Putamen (tissue), 1 donor: ENCODE measurements around the gene CASP1.
"Not testable (repeated sequence)": the region's sequence is repeated elsewhere in the genome, so short reads cannot be mapped to it uniquely, and the experiment has no call there.

Experiments
- DNase-seq: peaks from one replicate; pipeline ENCODE4 v3.0.0-alpha.2; 2016; ENCODE audit warnings: low spot score

Gene CASP1

DNA sequence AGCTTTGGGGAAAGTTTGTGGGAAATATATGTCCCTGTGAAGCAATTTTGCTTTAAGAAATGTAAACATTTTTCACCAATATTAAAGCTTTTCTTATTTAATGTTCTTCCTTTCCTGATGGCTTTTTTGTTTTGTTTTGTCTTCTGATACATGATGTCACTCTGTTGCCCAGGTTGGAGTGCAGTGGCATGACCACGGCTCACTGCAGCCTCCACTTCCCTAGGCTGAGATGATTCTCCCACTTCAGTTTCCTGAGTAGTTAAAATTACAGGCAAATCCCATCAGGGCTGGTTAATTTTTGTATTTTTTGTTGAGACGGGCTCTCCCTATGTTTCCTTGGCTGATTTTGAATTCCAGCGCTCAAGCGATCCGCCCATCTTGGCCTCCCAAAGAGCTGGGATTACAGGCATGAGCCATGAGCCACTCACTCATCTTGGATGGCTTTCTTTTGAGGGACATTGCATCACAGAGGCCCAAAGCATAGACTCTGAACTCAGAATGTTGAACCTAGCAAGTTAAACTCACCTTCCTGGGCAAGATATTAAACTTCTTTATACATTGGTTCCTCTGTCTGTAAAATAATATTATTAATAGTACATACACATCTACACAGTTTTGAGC lies 10.8 kb upstream of the CASP1 start:
- DNase-seq, result no peak

- DNase-seq, result peak; percentile 15
These were observed 9.9 kb upstream of the CASP1 start, which contains the start of gene CARD16 for GRCh38 chr11:105044557-105045524. Gene CARD16 (minus strand): TSS chr11:105045335. CDS start chr11:105045297, 38 bp downstream.

GRCh38 chr11:105042178-105042577 lies 7.2 kb upstream of the CASP1 start:
- no peak for DNase-seq

DNA sequence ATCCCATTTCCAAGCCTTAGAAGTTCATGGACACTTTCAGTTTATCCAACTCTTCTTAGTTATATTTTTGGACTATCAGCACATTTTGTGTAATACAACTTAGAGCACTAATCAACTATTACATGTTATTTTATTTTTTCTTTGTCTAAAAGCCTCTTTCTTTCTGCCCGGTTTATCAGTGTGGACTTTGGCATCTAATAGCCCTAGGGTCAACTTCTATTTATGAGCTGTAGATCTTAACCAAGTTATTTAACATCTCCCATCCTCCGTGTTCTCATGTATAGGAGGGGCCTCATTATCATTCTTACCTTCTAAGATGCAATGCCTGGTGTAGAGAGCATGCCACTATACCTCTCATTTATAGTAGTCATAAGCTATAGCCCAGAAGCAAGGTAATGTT lies 5.8 kb upstream of the CASP1 start:
- no peak for DNase-seq

GRCh38 chr11:105034388-105034787 lies 556 bp downstream of the CASP1 start:
- DNase-seq, result not testable (repeated sequence)

GRCh38 chr11:105033781-105034180 lies 1.2 kb downstream of the CASP1 start:
- DNase-seq, result no peak

- DNase-seq, result no peak
These were observed 1.6 kb downstream of the CASP1 start for GRCh38 chr11:105033343-105033742.

DNA sequence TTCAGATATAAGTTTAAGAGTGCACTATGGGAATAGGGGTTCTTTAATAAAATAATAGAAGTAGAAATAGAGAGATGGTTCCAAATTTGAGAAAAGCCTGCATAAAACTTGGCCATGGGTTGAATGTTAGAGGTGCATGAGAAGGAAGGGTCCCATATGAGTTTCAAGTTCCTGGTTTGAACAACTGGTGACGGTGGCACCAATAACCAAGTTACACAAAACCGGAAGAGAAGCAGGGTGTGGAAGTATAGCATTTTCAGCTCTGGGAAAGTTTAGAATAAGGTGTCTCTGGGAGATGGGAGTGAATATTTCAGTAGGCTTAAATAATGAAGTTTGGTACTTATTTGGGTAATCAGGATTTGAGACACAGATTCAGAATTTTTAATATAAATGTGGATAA lies 2.4 kb downstream of the CASP1 start:
- no peak for DNase-seq

DNA sequence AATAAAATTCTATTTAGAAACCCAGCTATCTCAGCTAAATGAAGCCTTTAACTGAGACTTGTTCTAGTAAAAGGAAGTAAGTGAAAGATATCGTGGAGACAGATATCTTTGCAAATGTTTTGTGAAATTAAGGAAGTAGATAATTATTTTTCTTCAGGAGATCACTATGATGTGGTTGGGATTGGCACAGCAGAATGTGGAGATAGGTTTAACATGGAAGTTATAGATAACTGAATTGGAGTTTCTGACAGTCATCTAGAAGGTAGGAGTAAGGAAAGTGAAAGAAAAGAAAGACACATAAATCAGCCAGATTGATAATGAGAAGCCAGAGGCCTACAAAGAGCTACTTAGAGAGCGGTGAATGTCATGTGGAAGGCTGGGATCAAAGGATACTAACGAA lies 7.3 kb downstream of the CASP1 start:
- no peak for DNase-seq

GRCh38 chr11:105024394-105024793 lies 10.6 kb downstream of the CASP1 start:
- DNase-seq, result no peak

DNA sequence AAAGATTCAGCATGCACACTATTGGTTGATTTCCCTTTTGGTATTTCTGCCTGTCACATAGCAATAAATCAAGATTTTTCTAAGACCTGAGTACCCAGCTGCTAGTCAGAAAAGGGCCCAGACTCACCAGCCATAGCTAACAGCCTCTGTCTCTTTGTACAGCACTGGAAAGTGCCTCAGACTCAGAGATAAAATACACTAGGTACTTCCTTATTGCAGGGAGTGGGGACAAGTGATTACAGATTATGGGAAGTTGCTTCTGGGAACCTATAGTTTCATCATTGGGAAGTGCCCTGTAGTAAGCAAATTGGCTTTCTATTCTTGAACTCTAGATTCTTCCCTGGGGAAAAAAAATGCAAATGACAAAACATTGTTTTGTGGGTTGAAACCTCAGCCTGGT lies 11.9 kb downstream of the CASP1 start, which contains the start of gene CASP5:
CASP5 (minus strand) TSS at position 166 of the 400 bp plus-strand sequence; CDS start at position 134, 32 bp downstream.
- no peak for DNase-seq

DNA sequence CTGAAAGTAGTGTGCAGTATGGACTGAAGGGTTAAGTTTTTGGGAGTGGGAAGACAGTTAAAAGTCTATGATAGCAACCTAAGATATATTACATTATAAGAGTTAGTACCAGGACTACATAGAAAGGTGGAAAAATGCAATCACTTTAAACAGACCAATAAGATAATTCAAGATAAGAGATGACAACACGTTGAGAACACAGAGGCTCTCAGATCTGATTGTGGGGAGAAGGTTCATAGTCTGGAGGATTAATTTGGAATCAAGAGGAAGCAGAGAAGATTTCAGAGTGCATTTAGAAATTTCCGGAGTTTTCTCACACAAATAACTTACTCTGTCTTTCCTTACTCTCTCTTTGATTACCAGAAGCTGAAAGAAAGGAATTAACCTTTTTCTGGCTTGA lies 12.4 kb downstream of the CASP1 start:
- DNase-seq, result no peak

GRCh38 chr11:105007463-105007862 lies 27.5 kb downstream of the CASP1 start:
- no peak for DNase-seq

DNA sequence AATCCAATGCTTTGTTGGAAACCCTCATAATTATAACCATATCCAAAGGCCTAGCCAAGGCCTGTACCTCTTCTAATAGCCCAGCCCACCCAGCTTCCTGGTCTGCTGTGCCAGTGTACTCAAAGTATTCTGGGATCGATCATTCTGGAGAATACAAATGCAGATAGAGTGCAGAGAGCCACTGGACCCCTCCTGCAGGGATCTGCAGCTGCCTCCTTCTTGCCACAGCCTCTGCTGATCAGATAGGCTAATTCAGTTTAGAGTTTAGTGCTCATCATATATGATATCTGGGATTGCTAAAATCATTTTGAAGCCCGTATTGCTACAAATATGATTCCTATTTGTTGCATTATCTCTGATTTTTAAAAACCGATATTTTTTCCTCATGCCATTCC lies 29.5 kb downstream of the CASP1 start:
- DNase-seq, result no peak

DNA sequence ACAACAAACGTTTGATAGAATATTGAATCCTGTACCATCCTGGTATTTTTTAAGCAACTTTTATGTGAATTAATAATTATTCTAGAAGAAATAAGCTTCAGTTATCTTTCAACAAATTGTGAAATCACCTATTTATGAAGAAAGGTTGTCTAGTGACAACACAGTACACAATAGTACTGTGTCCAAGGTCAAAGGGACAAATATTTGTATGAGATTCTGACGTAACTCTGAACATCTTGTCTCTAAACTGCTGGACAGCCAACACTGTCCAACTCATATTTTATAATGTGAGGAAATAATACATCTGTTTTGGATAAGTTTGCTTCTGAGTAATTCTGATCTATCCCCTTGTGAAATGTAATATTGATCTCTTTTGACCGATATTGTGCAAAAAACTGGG lies 30.9 kb downstream of the CASP1 start:
- no peak for DNase-seq

GRCh38 chr11:105003151-105003550 lies 31.8 kb downstream of the CASP1 start:
- DNase-seq, result no peak

GRCh38 chr11:105000797-105001196 lies 34.1 kb downstream of the CASP1 start:
- no peak for DNase-seq

DNA sequence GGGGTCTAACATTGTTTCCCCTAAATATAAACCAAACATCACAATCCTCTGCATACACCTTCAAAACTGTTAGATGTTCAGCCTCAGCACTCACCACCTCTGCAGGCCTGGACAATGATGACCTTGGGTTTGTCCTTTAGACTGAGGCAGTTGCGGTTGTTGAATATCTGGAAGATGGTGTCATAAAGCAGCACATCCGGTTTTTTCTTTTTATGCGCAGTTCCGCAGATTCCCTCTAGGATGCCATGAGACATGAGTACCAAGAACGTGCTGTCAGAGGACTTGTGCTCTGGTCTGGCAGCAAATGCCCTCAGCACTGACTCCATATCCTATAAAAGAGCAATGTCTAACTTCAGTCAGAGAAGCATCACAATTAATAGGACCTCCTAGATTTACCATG lies 34.8 kb downstream of the CASP1 start:
- no peak for DNase-seq

DNA sequence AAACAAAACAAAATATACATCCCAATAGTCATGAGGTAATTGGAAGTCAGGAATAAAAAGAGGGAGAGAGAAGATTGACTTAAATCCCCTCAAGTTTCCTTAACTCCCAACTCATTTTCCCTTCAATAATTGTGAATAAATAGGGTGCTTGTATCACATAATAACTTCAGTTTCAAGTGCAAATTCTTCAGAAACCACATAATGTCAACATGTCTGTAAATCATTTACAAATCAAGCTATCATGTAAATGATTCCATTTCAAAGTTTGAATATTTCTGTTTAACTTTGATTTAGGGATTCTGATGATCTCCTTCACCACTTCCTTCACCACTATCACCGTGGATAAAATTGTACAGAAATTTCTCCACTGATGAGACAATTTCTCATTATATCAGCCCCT lies 35.2 kb downstream of the CASP1 start:
- DNase-seq, result no peak

DNA sequence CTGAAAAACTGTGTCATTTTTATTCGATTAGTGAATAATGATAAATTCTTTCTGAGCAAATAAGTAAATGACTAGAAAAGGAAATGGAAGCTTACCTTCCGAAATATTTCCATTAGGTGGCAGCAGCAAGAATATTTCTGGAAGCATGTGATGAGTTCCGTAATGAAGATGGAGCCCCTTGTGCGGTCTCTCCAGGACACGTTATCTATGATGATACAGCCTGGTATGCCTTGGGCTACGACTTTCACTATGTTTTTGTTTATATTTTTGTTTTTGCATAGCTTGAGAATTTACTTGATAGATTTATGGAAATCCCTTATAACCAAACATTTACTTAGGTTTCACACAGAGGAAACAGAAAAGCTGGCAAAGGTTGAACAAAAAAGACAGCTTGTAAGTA lies 37.7 kb downstream of the CASP1 start:
- DNase-seq, result no peak

- no peak for DNase-seq
These were observed 39.9 kb downstream of the CASP1 start for GRCh38 chr11:104995001-104995408.

DNA sequence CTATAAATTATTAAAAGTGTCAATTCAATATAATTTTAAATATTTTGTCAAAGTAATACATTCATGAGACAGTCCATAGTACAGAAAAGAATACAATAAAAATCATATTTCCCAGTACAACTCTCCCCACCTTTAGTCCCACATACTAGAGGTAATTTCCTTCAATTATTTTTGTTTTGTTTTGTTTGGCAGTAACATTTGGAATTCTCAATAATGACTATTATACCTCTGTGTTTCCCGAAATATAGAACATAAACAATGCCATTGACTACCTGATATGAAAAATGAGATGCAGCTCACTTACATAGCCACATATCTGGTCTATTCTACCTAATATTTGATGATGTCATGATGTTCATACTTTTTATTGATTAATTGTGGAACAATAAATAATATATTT lies 42.2 kb downstream of the CASP1 start:
- DNase-seq, result no peak

GRCh38 chr11:104991994-104992393 lies 43.0 kb downstream of the CASP1 start:
- DNase-seq, result no peak
